HepG2 (cell line): ENCODE data around the gene SRD5A3. TPM values are rescaled to one million over a fixed set of nuclear protein-coding genes. Genes with fewer than 3 reads are reported as not detected.

Experiments used
- CHCHD3 ChIP-seq: sonication (generic); formaldehyde crosslinking; IDR thresholded peaks from 2 replicates; pipeline ENCODE4 v1.8.0; 2022; ENCODE audit warnings: mild to moderate bottlenecking, missing genetic modification reagents, moderate library complexity
- ERF ChIP-seq: IDR thresholded peaks from 2 replicates; pipeline ENCODE4 v1.6.1; 2018; ENCODE audit warnings: missing biosample characterization, missing genetic modification reagents
- ETV6 ChIP-seq: sonication (generic); formaldehyde crosslinking; conservative IDR thresholded peaks from 2 replicates; pipeline ENCODE4 v1.4.0; 2020; ENCODE audit warnings: missing genetic modification reagents
- IKZF4 ChIP-seq: sonication (generic); formaldehyde crosslinking; IDR thresholded peaks from 2 replicates; pipeline ENCODE4 v1.5.1; 2020; ENCODE audit warnings: borderline replicate concordance, mild to moderate bottlenecking, low read depth, missing genetic modification reagents; ENCODE audit errors: not compliant biosample characterization
- MAFK ChIP-seq, 2 experiments: IDR thresholded peaks in 1 of 2; conservative IDR thresholded peaks in 1 of 2; 2 replicates each; pipeline ENCODE4 v1.6.1; 2011; ENCODE audit warnings: improper control_type of control experiment in 2 of 2, low read length in 2 of 2
- NCOR1 ChIP-seq: fragments of 200-600 bp; sonication (generic); IDR thresholded peaks from 2 replicates; pipeline ENCODE4 v1.7.0; 2017; ENCODE audit warnings: antibody characterized with exemption, low read length, borderline replicate concordance
- PHF5A ChIP-seq: IDR thresholded peaks from one replicate; pipeline ENCODE4 v1.6.1; 2018; ENCODE audit warnings: low read depth, missing genetic modification reagents; ENCODE audit not compliant: unreplicated experiment
- PREB ChIP-seq: sonication (generic); formaldehyde crosslinking; IDR thresholded peaks from 2 replicates; pipeline ENCODE4 v1.4.0; 2020; ENCODE audit warnings: missing genetic modification reagents
- RBM39 ChIP-seq: fragments of 200-400 bp; formaldehyde crosslinking; IDR thresholded peaks from one replicate; pipeline ENCODE4 v1.6.1; 2018; ENCODE audit warnings: antibody characterized with exemption, mild to moderate bottlenecking, low read depth, low read length; ENCODE audit not compliant: poor library complexity, severe bottlenecking
- SRSF4 ChIP-seq: fragments of 200-400 bp; formaldehyde crosslinking; IDR thresholded peaks from one replicate; pipeline ENCODE4 v1.6.1; 2018; ENCODE audit warnings: mild to moderate bottlenecking, low read depth, low read length, moderate library complexity; ENCODE audit not compliant: poor library complexity, severe bottlenecking
- TMF1 ChIP-seq: sonication (generic); formaldehyde crosslinking; IDR thresholded peaks from 2 replicates; pipeline ENCODE4 v1.8.1; 2022; ENCODE audit warnings: low read depth, missing genetic modification reagents
- ZBTB8A ChIP-seq: sonication (generic); formaldehyde crosslinking; IDR thresholded peaks from 2 replicates; pipeline ENCODE4 v1.4.0; 2020; ENCODE audit warnings: mild to moderate bottlenecking, low read depth, missing genetic modification reagents, borderline replicate concordance
- ZNF367 ChIP-seq: sonication (generic); formaldehyde crosslinking; IDR thresholded peaks from 2 replicates; pipeline ENCODE4 v1.4.0; 2020; ENCODE audit warnings: missing genetic modification reagents, borderline replicate concordance
- ZNF383 ChIP-seq: sonication (generic); formaldehyde crosslinking; IDR thresholded peaks from 2 replicates; pipeline ENCODE4 v1.4.0; 2020; ENCODE audit warnings: missing genetic modification reagents, mild to moderate bottlenecking, borderline replicate concordance
- ZSCAN31 ChIP-seq: sonication (generic); formaldehyde crosslinking; IDR thresholded peaks from 2 replicates; pipeline ENCODE4 v1.5.0; 2020; ENCODE audit warnings: low read depth, mild to moderate bottlenecking, missing genetic modification reagents
- polyA plus RNA-seq, 8 experiments: library from polyadenylated mRNA; depleted of rRNA in 3 of 8; stranded (reverse) in 7 of 8; unstranded in 1 of 8; fragments of >200 nt; fragmentation: Illumina TruSeq in 4 of 8; extraction: Trizol in 4 of 8; gene quantifications; 2 replicates each; pipeline versions ENCODE4 v1.2.1 to v1.2.3, GENCODE V29; 2011 to 2016; ENCODE audit warnings: low read depth in 4 of 8, missing spikeins in 1 of 8, mixed read lengths in 1 of 8; ENCODE audit not compliant: insufficient read depth in 1 of 8
- total RNA-seq, 5 experiments: library from RNA; depleted of rRNA; stranded (reverse); fragments of >200 nt; fragmentation: Illumina TruSeq; extraction: Trizol; gene quantifications; 2 replicates each; pipeline ENCODE4 v1.2.3, GENCODE V29; 2016; ENCODE audit warnings: low read depth in 1 of 5
- TF ChIP-seq, protein P1 (sequence below): sonication (generic); formaldehyde crosslinking; IDR thresholded peaks from one replicate; pipeline ENCODE4 v1.5.1; 2020; ENCODE audit warnings: mild to moderate bottlenecking, missing genetic modification reagents; ENCODE audit errors: not compliant biosample characterization
- TF ChIP-seq, protein P2 (sequence below): sonication (generic); formaldehyde crosslinking; IDR thresholded peaks from 2 replicates; pipeline ENCODE4 v1.4.0; 2020; ENCODE audit warnings: missing genetic modification reagents

The SRD5A3 gene
- total and polyA plus RNA-seq, 2 of the 13 experiments (the other 11 are each of a cell fraction or from before 2014, with no cell fraction given), result 12.4 to 18.4 TPM

DNA sequence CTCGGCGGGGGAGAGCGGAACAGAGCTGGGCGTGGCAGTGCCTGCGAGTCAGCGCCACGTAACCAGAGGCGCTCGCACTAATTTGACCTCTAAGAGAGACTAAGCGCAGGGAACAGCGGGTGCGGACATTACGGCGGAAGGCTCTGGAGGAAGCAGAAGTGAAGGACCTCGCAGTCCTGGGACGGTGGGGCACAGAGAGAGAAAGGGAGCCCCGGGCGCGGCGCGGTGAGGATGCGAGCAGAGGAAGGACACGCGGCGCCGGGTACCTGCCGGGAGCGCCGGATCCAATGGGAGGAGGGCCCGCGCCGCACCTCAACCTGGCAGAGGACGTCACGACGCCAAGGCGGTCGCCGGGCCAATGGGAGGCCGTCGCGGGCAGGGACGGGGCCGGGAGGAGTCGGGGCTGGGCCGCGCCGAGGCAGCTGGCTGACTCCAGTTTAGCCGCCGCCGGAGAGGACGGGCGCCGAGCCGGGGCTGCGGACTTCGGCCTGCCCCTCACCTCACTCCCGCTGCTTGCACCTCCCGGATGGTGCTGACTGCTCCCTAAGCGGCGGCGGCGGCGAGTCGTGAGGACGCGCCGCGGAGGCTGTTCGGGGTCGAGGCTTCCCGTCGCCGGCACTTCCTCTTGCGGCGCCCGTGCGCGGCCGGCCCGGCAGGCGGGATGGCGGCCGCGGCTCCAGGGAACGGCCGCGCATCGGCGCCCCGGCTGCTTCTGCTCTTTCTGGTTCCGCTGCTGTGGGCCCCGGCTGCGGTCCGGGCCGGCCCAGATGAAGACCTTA is 49.7 kb downstream of the SRD5A3 start, which contains the start of gene TMEM165 (continued):
- TF ChIP-seq, protein P1, sequence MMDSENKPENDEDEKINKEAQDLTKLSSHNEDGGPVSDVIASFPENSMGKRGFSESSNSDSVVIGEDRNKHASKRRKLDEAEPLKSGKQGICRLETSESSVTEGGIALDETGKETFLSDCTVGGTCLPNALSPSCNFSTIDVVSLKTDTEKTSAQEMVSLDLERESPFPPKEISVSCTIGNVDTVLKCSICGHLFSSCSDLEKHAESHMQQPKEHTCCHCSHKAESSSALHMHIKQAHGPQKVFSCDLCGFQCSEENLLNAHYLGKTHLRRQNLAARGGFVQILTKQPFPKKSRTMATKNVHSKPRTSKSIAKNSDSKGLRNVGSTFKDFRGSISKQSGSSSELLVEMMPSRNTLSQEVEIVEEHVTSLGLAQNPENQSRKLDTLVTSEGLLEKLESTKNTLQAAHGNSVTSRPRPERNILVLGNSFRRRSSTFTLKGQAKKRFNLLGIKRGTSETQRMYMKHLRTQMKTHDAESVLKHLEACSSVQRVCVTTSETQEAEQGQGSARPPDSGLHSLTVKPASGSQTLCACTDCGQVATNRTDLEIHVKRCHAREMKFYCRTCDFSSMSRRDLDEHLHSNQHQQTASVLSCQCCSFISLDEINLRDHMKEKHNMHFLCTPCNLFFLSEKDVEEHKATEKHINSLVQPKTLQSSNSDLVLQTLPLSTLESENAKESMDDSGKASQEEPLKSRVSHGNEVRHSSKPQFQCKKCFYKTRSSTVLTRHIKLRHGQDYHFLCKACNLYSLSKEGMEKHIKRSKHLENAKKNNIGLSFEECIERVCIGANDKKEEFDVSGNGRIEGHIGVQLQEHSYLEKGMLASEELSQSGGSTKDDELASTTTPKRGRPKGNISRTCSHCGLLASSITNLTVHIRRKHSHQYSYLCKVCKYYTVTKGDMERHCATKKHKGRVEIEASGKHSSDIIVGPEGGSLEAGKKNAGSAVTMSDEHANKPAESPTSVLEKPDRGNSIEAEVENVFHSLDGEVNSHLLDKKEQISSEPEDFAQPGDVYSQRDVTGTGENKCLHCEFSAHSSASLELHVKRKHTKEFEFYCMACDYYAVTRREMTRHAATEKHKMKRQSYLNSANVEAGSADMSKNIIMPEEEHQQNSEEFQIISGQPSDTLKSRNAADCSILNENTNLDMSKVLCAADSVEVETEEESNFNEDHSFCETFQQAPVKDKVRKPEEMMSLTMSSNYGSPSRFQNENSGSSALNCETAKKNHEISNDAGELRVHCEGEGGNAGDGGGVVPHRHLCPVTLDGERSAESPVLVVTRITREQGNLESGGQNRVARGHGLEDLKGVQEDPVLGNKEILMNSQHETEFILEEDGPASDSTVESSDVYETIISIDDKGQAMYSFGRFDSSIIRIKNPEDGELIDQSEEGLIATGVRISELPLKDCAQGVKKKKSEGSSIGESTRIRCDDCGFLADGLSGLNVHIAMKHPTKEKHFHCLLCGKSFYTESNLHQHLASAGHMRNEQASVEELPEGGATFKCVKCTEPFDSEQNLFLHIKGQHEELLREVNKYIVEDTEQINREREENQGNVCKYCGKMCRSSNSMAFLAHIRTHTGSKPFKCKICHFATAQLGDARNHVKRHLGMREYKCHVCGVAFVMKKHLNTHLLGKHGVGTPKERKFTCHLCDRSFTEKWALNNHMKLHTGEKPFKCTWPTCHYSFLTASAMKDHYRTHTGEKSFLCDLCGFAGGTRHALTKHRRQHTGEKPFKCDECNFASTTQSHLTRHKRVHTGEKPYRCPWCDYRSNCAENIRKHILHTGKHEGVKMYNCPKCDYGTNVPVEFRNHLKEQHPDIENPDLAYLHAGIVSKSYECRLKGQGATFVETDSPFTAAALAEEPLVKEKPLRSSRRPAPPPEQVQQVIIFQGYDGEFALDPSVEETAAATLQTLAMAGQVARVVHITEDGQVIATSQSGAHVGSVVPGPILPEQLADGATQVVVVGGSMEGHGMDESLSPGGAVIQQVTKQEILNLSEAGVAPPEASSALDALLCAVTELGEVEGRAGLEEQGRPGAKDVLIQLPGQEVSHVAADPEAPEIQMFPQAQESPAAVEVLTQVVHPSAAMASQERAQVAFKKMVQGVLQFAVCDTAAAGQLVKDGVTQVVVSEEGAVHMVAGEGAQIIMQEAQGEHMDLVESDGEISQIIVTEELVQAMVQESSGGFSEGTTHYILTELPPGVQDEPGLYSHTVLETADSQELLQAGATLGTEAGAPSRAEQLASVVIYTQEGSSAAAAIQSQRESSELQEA, result no peak
- 0 out of 2 replicates have a peak, but pooled peaks have one; percentile 35 for TF ChIP-seq PREB (CRISPR knock-in tag)
- TF ChIP-seq CHCHD3 (CRISPR knock-in tag), result no peak
- TF ChIP-seq, protein P2, sequence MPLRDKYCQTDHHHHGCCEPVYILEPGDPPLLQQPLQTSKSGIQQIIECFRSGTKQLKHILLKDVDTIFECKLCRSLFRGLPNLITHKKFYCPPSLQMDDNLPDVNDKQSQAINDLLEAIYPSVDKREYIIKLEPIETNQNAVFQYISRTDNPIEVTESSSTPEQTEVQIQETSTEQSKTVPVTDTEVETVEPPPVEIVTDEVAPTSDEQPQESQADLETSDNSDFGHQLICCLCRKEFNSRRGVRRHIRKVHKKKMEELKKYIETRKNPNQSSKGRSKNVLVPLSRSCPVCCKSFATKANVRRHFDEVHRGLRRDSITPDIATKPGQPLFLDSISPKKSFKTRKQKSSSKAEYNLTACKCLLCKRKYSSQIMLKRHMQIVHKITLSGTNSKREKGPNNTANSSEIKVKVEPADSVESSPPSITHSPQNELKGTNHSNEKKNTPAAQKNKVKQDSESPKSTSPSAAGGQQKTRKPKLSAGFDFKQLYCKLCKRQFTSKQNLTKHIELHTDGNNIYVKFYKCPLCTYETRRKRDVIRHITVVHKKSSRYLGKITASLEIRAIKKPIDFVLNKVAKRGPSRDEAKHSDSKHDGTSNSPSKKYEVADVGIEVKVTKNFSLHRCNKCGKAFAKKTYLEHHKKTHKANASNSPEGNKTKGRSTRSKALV (CRISPR knock-in tag), result peak; percentile 73; the same call in 1 of the 2 replicates
- peak; percentile 28 for TF ChIP-seq ETV6
- no peak for TF ChIP-seq TMF1 (CRISPR knock-in tag)
- TF ChIP-seq SRSF4, result no peak
- no peak for TF ChIP-seq ZNF383
- peak; percentile 50; the same call in 1 of the 2 replicates for TF ChIP-seq ZNF367 (CRISPR knock-in tag)
- TF ChIP-seq PHF5A, result no peak
- TF ChIP-seq MAFK (conservative IDR thresholded peaks at IDR 0.05 in 1 of 2, IDR thresholded peaks at IDR 0.05 in 1 of 2; ENCODE audit: low read length in 2 of 2), result no peak
- no peak for TF ChIP-seq NCOR1
- TF ChIP-seq ZBTB8A, result no peak
- TF ChIP-seq RBM39, result no peak
- TF ChIP-seq ZSCAN31 (CRISPR knock-in tag), result peak; percentile 65; the same call in 1 of the 2 replicates
- TF ChIP-seq ERF (CRISPR knock-in tag), result peak; percentile 64; the same call in 1 of the 2 replicates
- peak; percentile 84 for TF ChIP-seq IKZF4
